Neutrophil (primary cell): ENCODE results near the gene PCSK2.

Experiments
- H3K27ac ChIP-seq: fragments of 200-600 bp; sonication (generic); 2 replicates; pipeline ENCODE4 v1.5.1; 2016; ENCODE audit warnings: mild to moderate bottlenecking, moderate library complexity
- H3K27me3 ChIP-seq: fragments of 200-600 bp; sonication (generic); 2 replicates; pipeline ENCODE4 v1.6.0; 2016; ENCODE audit warnings: mild to moderate bottlenecking
- H3K36me3 ChIP-seq: fragments of 200-600 bp; sonication (generic); 2 replicates; pipeline ENCODE4 v1.5.1; 2017
- H3K4me1 ChIP-seq, 2 experiments: fragments of 200-600 bp in 1 of 2; sonication (generic) in 1 of 2; 1 replicate in 1 of 2; 2 replicates in 1 of 2; pipeline versions ENCODE4 v1.5.1 to v1.6.1; 2013 to 2016; ENCODE audit warnings: low read depth in 1 of 2, low read length in 1 of 2, mild to moderate bottlenecking in 1 of 2, moderate library complexity in 1 of 2; ENCODE audit not compliant: control insufficient read depth in 1 of 2, insufficient read depth in 1 of 2
- H3K4me3 ChIP-seq, 2 experiments: fragments of 200-600 bp in 1 of 2; sonication (generic) in 1 of 2; 1 replicate in 1 of 2; 2 replicates in 1 of 2; pipeline ENCODE4 v1.5.1; 2013 to 2016; ENCODE audit warnings: low read depth in 1 of 2, low read length in 1 of 2, mild to moderate bottlenecking in 1 of 2, moderate library complexity in 1 of 2
- H3K9me3 ChIP-seq: fragments of 200-600 bp; sonication (generic); 2 replicates; pipeline ENCODE4 v1.5.1; 2016
- CTCF ChIP-seq: fragments of 200-600 bp; sonication (generic); IDR thresholded peaks from 2 replicates; pipeline ENCODE4 v1.5.1; 2016; ENCODE audit warnings: antibody characterized with exemption

The PCSK2 gene

GRCh38 chr20:17343091-17343490 is 116.3 kb downstream of the PCSK2 start:
- H3K27ac ChIP-seq = no peak overlapping the region
- H3K4me3 ChIP-seq = no peak overlapping the region
- H3K36me3 ChIP-seq = no peaks in the 10 kb centered on the region
- no peaks in the 10 kb centered on the region for H3K4me1 ChIP-seq
- H3K27me3 ChIP-seq = no peaks in the 10 kb centered on the region
- TF ChIP-seq CTCF = no peak
- no peaks in the 10 kb centered on the region for H3K9me3 ChIP-seq

GRCh38 chr20:17343656-17344452 is 117.0 kb downstream of the PCSK2 start:
- H3K9me3 ChIP-seq = no peaks in the 10 kb centered on the region
- no peak for TF ChIP-seq CTCF
- no peaks in the 10 kb centered on the region for H3K4me1 ChIP-seq
- no peaks in the 10 kb centered on the region for H3K36me3 ChIP-seq
- no peak overlapping the region for H3K4me3 ChIP-seq
- no peak overlapping the region for H3K27ac ChIP-seq
- no peaks in the 10 kb centered on the region for H3K27me3 ChIP-seq

GRCh38 chr20:17344790-17345189 is 118.0 kb downstream of the PCSK2 start:
- Histone ChIP-seq H3K36me3 (no peaks in the 10 kb centered on the region), H3K27ac (no peak overlapping the region)
- no peak for TF ChIP-seq CTCF

GRCh38 chr20:17345321-17345720 is 118.5 kb downstream of the PCSK2 start:
- no peak overlapping the region for H3K27ac ChIP-seq
- TF ChIP-seq CTCF = no peak
- H3K4me1 ChIP-seq = no peaks in the 10 kb centered on the region
- H3K4me3 ChIP-seq = no peak overlapping the region
- no peaks in the 10 kb centered on the region for H3K36me3 ChIP-seq
- no peaks in the 10 kb centered on the region for H3K27me3 ChIP-seq
- no peaks in the 10 kb centered on the region for H3K9me3 ChIP-seq

More at GRCh38 chr20:17344790-17345189, 118.0 kb downstream of the PCSK2 start:
- Histone ChIP-seq H3K9me3 (no peaks in the 10 kb centered on the region), H3K4me3 (no peak overlapping the region), H3K4me1 (no peaks in the 10 kb centered on the region), H3K27me3 (no peaks in the 10 kb centered on the region)

GRCh38 chr20:17350321-17350720 is 123.5 kb downstream of the PCSK2 start:
- Histone ChIP-seq H3K27ac (no peak overlapping the region), H3K9me3 (no peaks in the 10 kb centered on the region), H3K27me3 (no peaks in the 10 kb centered on the region), H3K36me3 (no peaks in the 10 kb centered on the region), H3K4me3 (no peak overlapping the region), H3K4me1 (no peaks in the 10 kb centered on the region)
- TF ChIP-seq CTCF = no peak
